Ascending aorta (tissue), 2 donors: ENCODE measurements around the gene C19orf12. TPM values are rescaled to one million over a fixed set of nuclear protein-coding genes. Genes with fewer than 3 reads are reported as not detected.

ENCODE experiments used
- DNase-seq, 2 donors: peaks; one replicate each; pipeline ENCODE4 v3.0.0-alpha.2; 2019; ENCODE audit warnings: low spot score in 2 of 2
- H3K27ac ChIP-seq, 2 donors: fragments of 200-600 bp; sonication (generic); one replicate each; pipeline ENCODE4 v1.5.1; 2016 to 2017; ENCODE audit warnings: mild to moderate bottlenecking in 1 of 2
- H3K27me3 ChIP-seq: fragments of 200-600 bp; sonication (generic); one replicate; pipeline ENCODE4 v1.5.1; 2017
- H3K36me3 ChIP-seq, 2 donors: fragments of 200-600 bp; sonication (generic); one replicate each; pipeline ENCODE4 v1.5.1; 2016
- H3K4me1 ChIP-seq, 2 donors: fragments of 200-600 bp; sonication (generic); one replicate each; pipeline ENCODE4 v1.5.1; 2016 to 2017; ENCODE audit warnings: mild to moderate bottlenecking in 1 of 2
- H3K4me3 ChIP-seq, 2 donors: fragments of 200-600 bp; sonication (generic); one replicate each; pipeline ENCODE4 v1.5.1; 2016 to 2017; ENCODE audit warnings: mild to moderate bottlenecking in 1 of 2
- H3K9me3 ChIP-seq, 2 donors: fragments of 200-600 bp; sonication (generic); one replicate each; pipeline ENCODE4 v1.5.1; 2016
- intact Hi-C: fragments of 100-400 bp; cut with DNase I; formaldehyde crosslinking; loops from one replicate; pipeline ENCODE4 v1.15.1; 2023
- total RNA-seq: library from RNA; depleted of rRNA; stranded (reverse); fragments of >200 nt; gene quantifications from one replicate; pipeline ENCODE4 v1.1.0, GENCODE V29; 2016
- TF ChIP-seq, protein P1 (sequence below), 3 experiments: fragments of 200-600 bp in 2 of 3; fragments of 450-650 bp in 1 of 3; sonication (generic) in 2 of 3; IDR thresholded peaks; one replicate each; pipeline ENCODE4 v1.5.1; 2016 to 2019; ENCODE audit warnings: antibody characterized with exemption in 3 of 3, mild to moderate bottlenecking in 1 of 3, moderate library complexity in 1 of 3

C19orf12 gene
- total RNA-seq, result 37.8 TPM

GRCh38 chr19:29714953-29715700 is at the start of gene C19orf12:
Gene C19orf12 (minus strand): TSS chr19:29715261. CDS start chr19:29708413, 6,848 bp downstream.
- intact Hi-C loops, result loop anchor here (1.0 to 10.0 kb wide), 4 partner anchors 49 to 230 kb away; partner anchors contain the start of genes CCNE1, POP4 and URI1
- Histone ChIP-seq H3K4me3 (peak within 1 kb of the TSS; percentile 91 to 97), H3K4me1 (peaks cover 9 to 28% of the 10 kb centered on the region in 2 donors), H3K27me3 (no peaks in the 10 kb centered on the region), H3K27ac (peak within 1 kb of the TSS; percentile 81 to 95), H3K9me3 (no peaks in the 10 kb centered on the region), H3K36me3 (no peaks in the 10 kb centered on the region)
- TF ChIP-seq, protein P1, sequence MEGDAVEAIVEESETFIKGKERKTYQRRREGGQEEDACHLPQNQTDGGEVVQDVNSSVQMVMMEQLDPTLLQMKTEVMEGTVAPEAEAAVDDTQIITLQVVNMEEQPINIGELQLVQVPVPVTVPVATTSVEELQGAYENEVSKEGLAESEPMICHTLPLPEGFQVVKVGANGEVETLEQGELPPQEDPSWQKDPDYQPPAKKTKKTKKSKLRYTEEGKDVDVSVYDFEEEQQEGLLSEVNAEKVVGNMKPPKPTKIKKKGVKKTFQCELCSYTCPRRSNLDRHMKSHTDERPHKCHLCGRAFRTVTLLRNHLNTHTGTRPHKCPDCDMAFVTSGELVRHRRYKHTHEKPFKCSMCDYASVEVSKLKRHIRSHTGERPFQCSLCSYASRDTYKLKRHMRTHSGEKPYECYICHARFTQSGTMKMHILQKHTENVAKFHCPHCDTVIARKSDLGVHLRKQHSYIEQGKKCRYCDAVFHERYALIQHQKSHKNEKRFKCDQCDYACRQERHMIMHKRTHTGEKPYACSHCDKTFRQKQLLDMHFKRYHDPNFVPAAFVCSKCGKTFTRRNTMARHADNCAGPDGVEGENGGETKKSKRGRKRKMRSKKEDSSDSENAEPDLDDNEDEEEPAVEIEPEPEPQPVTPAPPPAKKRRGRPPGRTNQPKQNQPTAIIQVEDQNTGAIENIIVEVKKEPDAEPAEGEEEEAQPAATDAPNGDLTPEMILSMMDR (IDR thresholded peaks at IDR 0.05), result no peak
- peak in 1 of 2 donors; percentile 70 for DNase-seq

DNA sequence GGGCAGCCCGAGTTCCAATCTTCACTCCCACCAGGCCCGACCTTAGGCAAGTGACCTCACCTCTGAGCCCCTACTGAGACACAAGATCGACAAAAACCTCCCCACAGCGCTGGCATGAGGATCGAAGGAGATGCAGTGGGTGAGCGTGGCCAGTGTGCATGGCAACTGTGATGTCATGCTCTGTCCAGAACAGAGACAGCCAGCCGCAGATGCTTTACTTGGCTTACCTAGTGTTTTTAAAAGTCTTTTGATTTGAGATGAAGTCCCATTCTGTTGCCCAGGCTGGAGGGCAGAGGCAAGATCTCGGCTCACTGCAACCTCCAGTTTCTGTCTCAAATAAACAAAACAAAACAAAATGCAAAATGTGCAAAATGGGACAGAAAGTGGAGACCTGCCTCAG is 49.3 kb upstream of the C19orf12 start:
- H3K9me3 ChIP-seq, result no peaks in the 10 kb centered on the region
- no peak overlapping the region for H3K27ac ChIP-seq
- DNase-seq, result no peak
- no peak overlapping the region for H3K4me3 ChIP-seq
- no peaks in the 10 kb centered on the region for H3K36me3 ChIP-seq
- H3K27me3 ChIP-seq, result peaks cover 3% of the 10 kb centered on the region
- TF ChIP-seq, protein P1 (IDR thresholded peaks at IDR 0.05), result no peak
- H3K4me1 ChIP-seq, result no peaks in the 10 kb centered on the region
- intact Hi-C loops, result no loop called here

GRCh38 chr19:29763196-29763595 is 48.1 kb upstream of the C19orf12 start:
- Histone ChIP-seq H3K36me3 (no peaks in the 10 kb centered on the region), H3K4me3 (no peak overlapping the region), H3K27ac (no peak overlapping the region), H3K4me1 (no peaks in the 10 kb centered on the region), H3K27me3 (peaks cover 3% of the 10 kb centered on the region), H3K9me3 (no peaks in the 10 kb centered on the region)
- no peak for DNase-seq
- TF ChIP-seq, protein P1 (IDR thresholded peaks at IDR 0.05), result no peak
- intact Hi-C loops, result no loop called here

- H3K36me3 ChIP-seq, result no peaks in the 10 kb centered on the region
- DNase-seq, result no peak
- peaks cover 3% of the 10 kb centered on the region for H3K27me3 ChIP-seq
- TF ChIP-seq, protein P1 (IDR thresholded peaks at IDR 0.05), result no peak
- no peak overlapping the region for H3K4me3 ChIP-seq
- intact Hi-C loops, result no loop called here
- no peak overlapping the region for H3K27ac ChIP-seq
- no peaks in the 10 kb centered on the region for H3K9me3 ChIP-seq
- H3K4me1 ChIP-seq, result no peaks in the 10 kb centered on the region
These were observed 46.6 kb upstream of the C19orf12 start for GRCh38 chr19:29761575-29762232.

DNA sequence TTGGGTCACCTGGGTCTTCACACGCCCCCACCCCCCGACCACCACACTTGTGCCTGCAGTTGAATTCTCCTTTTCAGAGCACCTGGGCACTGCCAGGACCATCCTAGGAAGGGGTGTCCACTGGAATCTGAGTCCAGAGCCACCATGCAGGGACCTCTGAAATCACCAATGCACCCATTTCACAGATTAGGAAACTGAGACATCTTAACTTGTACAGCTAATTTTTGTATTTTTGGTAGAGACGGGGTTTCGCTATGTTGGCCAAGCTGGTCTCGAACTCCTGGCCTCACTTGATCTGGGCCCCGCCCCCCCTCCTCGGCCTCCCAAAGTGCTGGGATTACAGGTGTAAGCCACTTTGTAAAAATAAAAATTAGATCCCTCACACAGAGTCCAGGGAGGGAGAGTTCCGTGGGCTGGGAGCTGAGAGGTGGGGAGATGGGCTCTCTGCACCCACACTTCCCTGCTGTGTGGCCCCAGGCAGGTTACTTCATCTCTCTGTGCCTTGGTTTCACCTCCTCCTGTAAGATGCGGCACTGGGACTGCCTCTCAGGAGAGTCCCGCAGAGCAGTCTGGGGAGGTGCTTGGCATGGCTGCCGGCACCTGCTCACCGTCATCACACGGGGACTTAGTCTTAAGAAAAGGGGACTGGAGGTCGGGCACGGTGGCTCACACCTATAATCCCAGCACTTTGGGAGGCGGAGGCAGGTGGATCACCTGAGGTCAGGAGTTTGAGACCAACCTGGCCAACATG is 45.9 kb upstream of the C19orf12 start:
- no peak for DNase-seq
- Histone ChIP-seq H3K4me1 (no peaks in the 10 kb centered on the region), H3K27ac (no peak overlapping the region), H3K9me3 (no peaks in the 10 kb centered on the region), H3K36me3 (no peaks in the 10 kb centered on the region), H3K4me3 (no peak overlapping the region), H3K27me3 (peaks cover 3% of the 10 kb centered on the region)
- intact Hi-C loops, result loop anchor here (1.0 kb wide), 1 partner anchor 112 kb away; no protein-coding TSS in a partner anchor
- TF ChIP-seq, protein P1 (IDR thresholded peaks at IDR 0.05), result no peak
